AML-193 (cell line): ENCODE results near the gene AMIGO2.

Source experiments
- DNase-seq, 2 experiments: peaks; one replicate each; lab custom pipeline; 2025; lab: John Stamatoyannopoulos, UW

Gene AMIGO2

GRCh38 chr12:47098099-47098498, 18.3 kb upstream of the AMIGO2 start:
- no peak for DNase-seq

- DNase-seq, result no peak
These were observed 17.6 kb upstream of the AMIGO2 start for GRCh38 chr12:47097276-47097896.

- DNase-seq, result no peak
These were observed 15.9 kb upstream of the AMIGO2 start for GRCh38 chr12:47095446-47096236.

GRCh38 chr12:47094804-47095203, 15.0 kb upstream of the AMIGO2 start:
- no peak for DNase-seq

- no peak for DNase-seq
These were observed 11.2 kb upstream of the AMIGO2 start for GRCh38 chr12:47091009-47091408.

GRCh38 chr12:47088021-47088944, 8.5 kb upstream of the AMIGO2 start:
- no peak for DNase-seq

GRCh38 chr12:47087088-47087688, 7.4 kb upstream of the AMIGO2 start:
- no peak for DNase-seq

GRCh38 chr12:47085815-47086252, 6.1 kb upstream of the AMIGO2 start:
- peak; percentile 45 to 59 for DNase-seq

- no peak for DNase-seq
These were observed 4.4 kb upstream of the AMIGO2 start for GRCh38 chr12:47084172-47084571.

- DNase-seq, result peak; percentile 63 to 67
These were observed 3.2 kb upstream of the AMIGO2 start for GRCh38 chr12:47082796-47083621.

GRCh38 chr12:47082283-47082682, 2.5 kb upstream of the AMIGO2 start:
- DNase-seq, result no peak

- peak; percentile 22 to 25 for DNase-seq
These were observed 1.2 kb upstream of the AMIGO2 start for GRCh38 chr12:47080725-47081502.

- DNase-seq, result no peak
These were observed 394 bp upstream of the AMIGO2 start for GRCh38 chr12:47079981-47080724.

GRCh38 chr12:47078733-47079467, 859 bp downstream of the AMIGO2 start:
- DNase-seq, result no peak

- DNase-seq, result no peak
These were observed 1.7 kb downstream of the AMIGO2 start for GRCh38 chr12:47078086-47078395.

- no peak for DNase-seq
These were observed 2.3 kb downstream of the AMIGO2 start for GRCh38 chr12:47077206-47078085.

GRCh38 chr12:47075192-47076084, 4.3 kb downstream of the AMIGO2 start:
- DNase-seq, result no peak
